Measurements from ENCODE around the gene ZNF324B.

Gene ZNF324B

DNA sequence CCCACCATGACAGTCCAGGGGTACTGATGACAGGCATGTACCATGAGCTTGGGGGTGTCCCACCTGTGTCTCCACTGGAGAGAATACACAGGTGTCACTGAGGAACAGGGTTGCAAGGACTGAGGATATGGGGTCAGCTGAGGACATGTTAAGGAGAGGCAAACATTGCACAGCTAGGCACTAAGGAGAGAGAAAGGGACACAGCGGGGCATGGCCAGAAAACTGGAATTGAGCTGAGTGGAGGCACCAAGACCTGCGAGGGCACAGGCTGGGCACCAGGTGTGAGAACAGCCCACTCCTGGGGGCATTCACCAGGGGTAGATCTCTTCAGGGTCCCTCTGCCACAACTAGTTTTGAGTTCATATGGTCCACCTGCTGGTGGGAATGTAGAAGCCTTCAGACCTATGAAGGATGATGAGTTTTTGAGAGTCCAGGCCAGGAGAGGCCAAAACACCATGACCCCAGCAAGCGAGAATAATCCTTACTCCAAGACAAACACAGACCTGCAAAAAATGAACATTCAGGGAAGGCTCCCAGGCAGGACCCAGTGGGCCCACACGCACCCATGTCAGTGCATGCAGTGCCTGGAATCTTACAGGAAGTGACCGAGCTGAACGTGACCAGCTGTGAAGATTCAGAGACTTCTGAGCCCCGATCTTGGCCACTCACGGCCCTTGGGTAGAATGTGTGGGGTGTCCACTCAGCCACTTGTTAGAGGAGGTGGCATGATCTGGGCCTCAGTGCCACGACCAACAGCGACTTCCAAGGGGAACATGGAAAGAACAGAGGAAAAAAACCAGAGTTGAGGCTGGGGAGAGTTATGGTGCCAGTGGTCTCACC lies 44.4 kb upstream of the ZNF324B start:
- TF ChIP-seq EZH2 (optimal IDR thresholded peaks at IDR 0.05; ENCODE audit: low read depth, low read length) (no peak), EZH2phosphoT487 (IDR thresholded peaks at IDR 0.05; ENCODE audit: low read length) (no peak)
- TF ChIP-seq, protein P1, sequence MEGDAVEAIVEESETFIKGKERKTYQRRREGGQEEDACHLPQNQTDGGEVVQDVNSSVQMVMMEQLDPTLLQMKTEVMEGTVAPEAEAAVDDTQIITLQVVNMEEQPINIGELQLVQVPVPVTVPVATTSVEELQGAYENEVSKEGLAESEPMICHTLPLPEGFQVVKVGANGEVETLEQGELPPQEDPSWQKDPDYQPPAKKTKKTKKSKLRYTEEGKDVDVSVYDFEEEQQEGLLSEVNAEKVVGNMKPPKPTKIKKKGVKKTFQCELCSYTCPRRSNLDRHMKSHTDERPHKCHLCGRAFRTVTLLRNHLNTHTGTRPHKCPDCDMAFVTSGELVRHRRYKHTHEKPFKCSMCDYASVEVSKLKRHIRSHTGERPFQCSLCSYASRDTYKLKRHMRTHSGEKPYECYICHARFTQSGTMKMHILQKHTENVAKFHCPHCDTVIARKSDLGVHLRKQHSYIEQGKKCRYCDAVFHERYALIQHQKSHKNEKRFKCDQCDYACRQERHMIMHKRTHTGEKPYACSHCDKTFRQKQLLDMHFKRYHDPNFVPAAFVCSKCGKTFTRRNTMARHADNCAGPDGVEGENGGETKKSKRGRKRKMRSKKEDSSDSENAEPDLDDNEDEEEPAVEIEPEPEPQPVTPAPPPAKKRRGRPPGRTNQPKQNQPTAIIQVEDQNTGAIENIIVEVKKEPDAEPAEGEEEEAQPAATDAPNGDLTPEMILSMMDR (IDR thresholded peaks at IDR 0.05; ENCODE audit: low read length): no peak
- peaks cover 4% of the 10 kb centered on the region; the same call in 1 of the 2 replicates for H3K27me3 ChIP-seq (replicated peaks; ENCODE audit: insufficient read depth, low read length)
- H3K9ac ChIP-seq (ENCODE audit: low read length): no peak overlapping the region
- no peaks in the 10 kb centered on the region for H3K79me2 ChIP-seq (ENCODE audit: low read length)
- no peak overlapping the region for H2AFZ ChIP-seq (ENCODE audit: low read length)
- H3K4me1 ChIP-seq (ENCODE audit: low read length): 0 out of 2 replicates have a peak, but pooled peaks cover 6% of the 10 kb centered on the region
- no peaks in the 10 kb centered on the region for H3K9me3 ChIP-seq (replicated peaks; ENCODE audit: insufficient read depth, low read length)
- no peak for DNase-seq
- peak overlapping the region; percentile 97; the same call in 1 of the 2 replicates for H3K4me2 ChIP-seq (ENCODE audit: low read depth, low read length)
- H3K27ac ChIP-seq (ENCODE audit: low read length): no peak overlapping the region
- no peaks in the 10 kb centered on the region for H3F3A ChIP-seq (ENCODE audit: insufficient read depth, low read length)
- H4K20me1 ChIP-seq (ENCODE audit: insufficient read depth, low read length): no peaks in the 10 kb centered on the region
- no peak overlapping the region for H3K4me3 ChIP-seq (ENCODE audit: low read length)
- H3K36me3 ChIP-seq (replicated peaks; ENCODE audit: insufficient read depth, low read length): no peaks in the 10 kb centered on the region
- H3K9me2 ChIP-seq (replicated peaks; ENCODE audit: insufficient read depth, low read length): no peaks in the 10 kb centered on the region

DNA sequence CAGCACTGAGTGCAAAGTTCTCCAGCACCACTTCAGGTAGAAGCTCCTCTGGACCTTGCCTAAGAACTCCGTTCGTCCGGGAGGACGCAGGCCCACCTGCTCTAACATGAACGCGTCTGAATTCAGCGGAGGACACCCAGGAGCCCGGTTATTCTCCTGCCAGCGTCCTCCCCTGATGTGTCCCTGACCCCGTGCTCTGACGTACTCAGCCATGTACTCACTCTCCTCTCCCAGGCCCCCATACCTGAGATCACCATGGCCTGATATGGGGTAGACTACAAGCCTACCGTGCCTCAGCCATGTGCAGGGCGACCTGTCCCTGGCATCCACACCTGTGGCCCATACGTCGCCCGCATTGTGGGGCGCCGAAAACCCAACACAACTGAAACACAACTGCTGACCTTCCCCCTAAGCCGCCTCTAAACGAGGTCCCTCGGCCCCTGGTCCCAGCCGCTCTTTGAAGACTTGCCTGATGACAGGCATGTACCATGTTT lies 43.7 kb upstream of the ZNF324B start:
- H3K9me3 ChIP-seq (replicated peaks; ENCODE audit: insufficient read depth, low read length): no peaks in the 10 kb centered on the region
- H3K4me1 ChIP-seq (ENCODE audit: low read length): 0 out of 2 replicates have a peak, but pooled peaks cover 6% of the 10 kb centered on the region
- no peaks in the 10 kb centered on the region for H3K9me2 ChIP-seq (replicated peaks; ENCODE audit: insufficient read depth, low read length)
- DNase-seq: no peak
- no peaks in the 10 kb centered on the region for H3F3A ChIP-seq (ENCODE audit: insufficient read depth, low read length)
- H3K27me3 ChIP-seq (replicated peaks; ENCODE audit: insufficient read depth, low read length): no peaks in the 10 kb centered on the region
- no peaks in the 10 kb centered on the region for H3K36me3 ChIP-seq (replicated peaks; ENCODE audit: insufficient read depth, low read length)
- peak overlapping the region; percentile 67 for H3K9ac ChIP-seq (ENCODE audit: low read length)
- no peaks in the 10 kb centered on the region for H4K20me1 ChIP-seq (ENCODE audit: insufficient read depth, low read length)
- TF ChIP-seq EZH2 (optimal IDR thresholded peaks at IDR 0.05; ENCODE audit: low read depth, low read length): no peak
- no peak for TF ChIP-seq EZH2phosphoT487 (IDR thresholded peaks at IDR 0.05; ENCODE audit: low read length)
- TF ChIP-seq, protein P1 (IDR thresholded peaks at IDR 0.05; ENCODE audit: low read length): no peak
- peak overlapping the region; percentile 97 for H3K4me2 ChIP-seq (ENCODE audit: low read depth, low read length)
- no peaks in the 10 kb centered on the region for H3K79me2 ChIP-seq (ENCODE audit: low read length)
- H2AFZ ChIP-seq (ENCODE audit: low read length): peak overlapping the region; percentile 97
- no peak overlapping the region for H3K27ac ChIP-seq (ENCODE audit: low read length)
- peak overlapping the region; percentile 95 for H3K4me3 ChIP-seq (ENCODE audit: low read length)

GRCh38 chr19:58408152-58409009 lies 43.0 kb upstream of the ZNF324B start, which contains the start of gene ZNF584:
Gene ZNF584 (plus strand): TSS chr19:58408649. CDS start chr19:58409148, 499 bp downstream.
- TF ChIP-seq, protein P1 (IDR thresholded peaks at IDR 0.05; ENCODE audit: low read length): peak; percentile 37
- TF ChIP-seq EZH2 (optimal IDR thresholded peaks at IDR 0.05; ENCODE audit: low read depth, low read length): no peak
- Histone ChIP-seq H3K4me1 (ENCODE audit: low read length) (0 out of 2 replicates have a peak, but pooled peaks cover 6% of the 10 kb centered on the region), H3F3A (ENCODE audit: insufficient read depth, low read length) (no peaks in the 10 kb centered on the region), H4K20me1 (ENCODE audit: insufficient read depth, low read length) (no peaks in the 10 kb centered on the region), H3K9ac (ENCODE audit: low read length) (peak within 1 kb of the TSS; percentile 67), H3K79me2 (ENCODE audit: low read length) (no peaks in the 10 kb centered on the region), H3K36me3 (replicated peaks; ENCODE audit: insufficient read depth, low read length) (no peaks in the 10 kb centered on the region), H3K27ac (ENCODE audit: low read length) (no peak within 1 kb of the TSS), H2AFZ (ENCODE audit: low read length) (peak within 1 kb of the TSS; percentile 97), H3K4me2 (ENCODE audit: low read depth, low read length) (peak within 1 kb of the TSS; percentile 97), H3K9me3 (replicated peaks; ENCODE audit: insufficient read depth, low read length) (no peaks in the 10 kb centered on the region), H3K9me2 (replicated peaks; ENCODE audit: insufficient read depth, low read length) (no peaks in the 10 kb centered on the region), H3K27me3 (replicated peaks; ENCODE audit: insufficient read depth, low read length) (no peaks in the 10 kb centered on the region), H3K4me3 (ENCODE audit: low read length) (peak within 1 kb of the TSS; percentile 95)
- peak; percentile 93 for DNase-seq

Measured in MM.1S (cell line).